Activated effector memory CD4-positive, alpha-beta T cell treated with anti-CD3 and anti-CD28 coated beads, Interleukin-2, amount 50 U/mL, for 16 hours (primary cell): ENCODE results near the gene SZT2.
"Not testable (repeated sequence)": the region's sequence is repeated elsewhere in the genome, so short reads cannot be mapped to it uniquely, and the experiment has no call there.

Source experiments
- DNase-seq: peaks from one replicate; pipeline ENCODE4 v3.0.0-alpha.2; 2020

SZT2 gene

DNA sequence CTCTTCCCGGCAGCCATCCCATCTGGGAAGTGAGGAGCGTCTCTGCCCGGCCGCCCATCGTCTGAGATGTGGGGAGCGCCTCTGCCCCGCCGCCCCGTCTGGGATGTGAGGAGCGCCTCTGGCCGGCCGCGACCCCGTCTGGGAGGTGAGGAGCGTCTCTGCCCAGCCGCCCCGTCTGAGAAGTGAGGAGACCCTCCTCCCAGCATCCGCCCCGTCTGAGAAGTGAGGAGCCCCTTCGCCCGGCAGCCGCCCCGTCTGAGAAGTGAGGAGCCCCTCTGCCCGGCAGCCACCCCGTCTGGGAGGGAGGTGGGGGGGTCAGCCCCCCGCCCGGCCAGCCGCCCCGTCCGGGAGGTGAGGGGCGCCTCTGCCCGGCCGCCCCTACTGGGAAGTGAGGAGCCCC is 112.1 kb downstream of the SZT2 start:
- not testable (repeated sequence) for DNase-seq

DNA sequence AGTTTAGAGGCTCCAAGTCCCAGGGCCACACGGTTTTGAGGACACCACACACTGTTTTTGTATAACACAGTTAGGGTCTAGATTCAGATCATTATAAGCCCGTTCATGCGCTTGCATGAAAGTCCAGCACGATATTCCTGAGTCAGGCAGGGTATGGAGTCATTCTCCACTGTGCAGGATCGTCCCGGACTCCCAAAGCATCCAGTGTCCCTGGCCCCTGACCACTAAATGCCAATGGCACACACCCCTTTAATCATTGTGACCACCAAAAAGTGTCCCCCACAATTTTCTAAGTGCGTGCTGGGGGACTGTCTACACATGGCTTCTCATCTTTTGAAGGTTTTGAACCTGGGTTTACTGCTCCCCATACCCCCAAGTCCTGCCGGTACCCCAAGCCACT is 113.8 kb downstream of the SZT2 start:
- no peak for DNase-seq
